Mononuclear cell (primary cell): Measurements from ENCODE around the gene HOXB6. TPM values are rescaled to one million over a fixed set of nuclear protein-coding genes. Genes with fewer than 3 reads are reported as not detected.

Experiments used
- H3K27me3 ChIP-seq: 2 replicates; pipeline ENCODE4 v1.6.0; 2011; ENCODE audit warnings: low read length, control low read depth; ENCODE audit not compliant: insufficient read depth
- H3K4me1 ChIP-seq: 2 replicates; pipeline ENCODE4 v1.5.1; 2011; ENCODE audit warnings: mild to moderate bottlenecking, low read length, control low read depth; ENCODE audit not compliant: insufficient read depth
- H3K4me3 ChIP-seq: 2 replicates; pipeline ENCODE4 v1.5.1; 2011; ENCODE audit warnings: mild to moderate bottlenecking, low read length, moderate library complexity
- H3K9me3 ChIP-seq: 2 replicates; pipeline ENCODE4 v1.5.1; 2011; ENCODE audit warnings: low read depth, mild to moderate bottlenecking, control low read depth, low read length
- total RNA-seq: library from RNA; depleted of rRNA; stranded (reverse); fragments of >200 nt; gene quantifications from one replicate; pipeline ENCODE4 v1.2.3, GENCODE V29; 2012

HOXB6 gene
- total RNA-seq, 1 donor, result not detected

- Histone ChIP-seq H3K4me3 (no peak overlapping the region), H3K9me3 (no peaks in the 10 kb centered on the region), H3K4me1 (peaks cover 37% of the 10 kb centered on the region), H3K27me3 (peaks cover 96% of the 10 kb centered on the region)
These were observed 14.1 kb downstream of the HOXB6 start for GRCh38 chr17:48590607-48591161.

- Histone ChIP-seq H3K4me1 (peaks cover 43% of the 10 kb centered on the region), H3K4me3 (no peak within 1 kb of the TSS), H3K27me3 (peaks cover 94% of the 10 kb centered on the region), H3K9me3 (no peaks in the 10 kb centered on the region)
These were observed 14.8 kb downstream of the HOXB6 start, which contains the start of gene HOXB3 for GRCh38 chr17:48589831-48590606. TSS of gene HOXB3 (minus strand) at chr17:48590241. CDS start at chr17:48552474, 37,767 bp downstream.

DNA sequence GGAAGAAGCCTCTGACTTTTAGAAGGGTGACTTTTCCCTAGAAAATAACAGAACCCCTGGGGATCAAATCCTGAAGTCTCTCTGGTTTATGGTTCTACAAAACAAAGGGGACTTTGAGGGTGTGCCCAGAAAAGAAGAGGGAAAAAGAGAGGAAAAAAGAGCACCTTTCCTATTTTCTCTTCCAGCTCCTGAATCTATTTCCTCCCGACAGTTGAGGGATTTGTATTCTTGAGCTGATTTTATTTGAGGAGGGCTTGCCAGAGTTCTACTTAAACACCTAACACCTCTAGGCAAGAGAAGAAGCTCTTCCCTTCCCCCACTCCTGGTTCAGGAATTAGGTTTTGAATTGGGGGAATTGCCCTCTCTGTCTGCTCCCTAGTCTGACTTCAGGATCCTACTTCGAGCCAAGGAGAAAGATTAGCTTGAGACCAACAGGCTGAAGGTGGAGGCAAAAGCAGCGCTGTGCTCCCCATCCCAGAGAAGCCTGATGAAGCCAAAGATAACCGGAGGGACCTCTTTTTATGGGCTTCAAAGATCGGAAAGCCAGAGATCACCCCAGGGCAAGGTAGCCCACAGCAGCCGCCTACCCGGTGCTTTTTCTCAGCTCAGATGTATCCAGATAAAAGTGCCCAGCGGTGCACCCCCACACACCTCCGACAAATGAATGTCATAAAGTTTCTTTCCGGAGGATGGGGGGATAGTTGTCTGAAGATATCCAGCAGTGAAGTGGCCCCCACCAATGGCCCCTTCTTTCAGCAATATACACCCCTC is 15.5 kb downstream of the HOXB6 start:
- Histone ChIP-seq H3K4me1 (peaks cover 45% of the 10 kb centered on the region), H3K4me3 (no peak overlapping the region), H3K9me3 (no peaks in the 10 kb centered on the region), H3K27me3 (peaks cover 92% of the 10 kb centered on the region)

DNA sequence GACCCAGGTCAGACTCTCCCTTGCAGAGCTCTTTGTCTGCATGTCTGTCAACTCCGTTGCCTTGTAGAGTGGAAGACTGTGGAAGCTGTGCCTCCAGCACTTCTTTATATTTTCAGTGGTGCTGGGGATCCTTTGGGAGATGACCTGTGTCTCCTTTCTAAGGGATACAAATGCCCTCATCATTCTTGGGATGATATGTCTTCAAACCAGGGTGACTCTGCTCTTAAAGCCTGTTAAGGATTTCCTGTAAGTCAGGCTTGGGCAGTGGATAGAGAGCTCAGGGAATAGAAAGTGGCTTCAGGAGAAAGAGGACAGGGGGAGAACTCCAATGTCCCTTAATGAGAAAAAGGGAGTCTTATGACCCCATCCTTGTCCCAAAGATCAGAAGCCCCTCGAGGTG is 16.3 kb downstream of the HOXB6 start:
- Histone ChIP-seq H3K27me3 (peaks cover 94% of the 10 kb centered on the region), H3K4me3 (no peak overlapping the region), H3K9me3 (no peaks in the 10 kb centered on the region), H3K4me1 (peaks cover 40% of the 10 kb centered on the region)

DNA sequence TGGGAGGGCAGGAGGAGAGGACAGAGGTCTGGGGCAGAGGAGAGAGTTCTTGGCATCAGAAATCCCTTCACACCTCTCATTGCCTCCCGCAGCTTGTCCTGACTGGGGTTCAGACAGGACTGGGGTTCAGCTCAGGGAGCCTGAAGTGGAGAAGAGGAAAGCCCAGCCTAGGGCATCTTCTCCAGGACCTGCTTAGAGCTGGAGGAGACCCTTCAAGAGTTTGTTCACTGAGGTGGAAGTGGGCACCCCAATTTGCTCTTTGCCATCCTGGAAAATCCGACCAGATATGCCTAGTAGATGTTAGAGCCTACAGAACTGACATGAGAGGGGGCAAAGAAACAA is 16.7 kb downstream of the HOXB6 start:
- H3K4me1 ChIP-seq, result peaks cover 35% of the 10 kb centered on the region
- no peaks in the 10 kb centered on the region for H3K9me3 ChIP-seq
- H3K27me3 ChIP-seq, result peaks cover 94% of the 10 kb centered on the region
- H3K4me3 ChIP-seq, result no peak overlapping the region

DNA sequence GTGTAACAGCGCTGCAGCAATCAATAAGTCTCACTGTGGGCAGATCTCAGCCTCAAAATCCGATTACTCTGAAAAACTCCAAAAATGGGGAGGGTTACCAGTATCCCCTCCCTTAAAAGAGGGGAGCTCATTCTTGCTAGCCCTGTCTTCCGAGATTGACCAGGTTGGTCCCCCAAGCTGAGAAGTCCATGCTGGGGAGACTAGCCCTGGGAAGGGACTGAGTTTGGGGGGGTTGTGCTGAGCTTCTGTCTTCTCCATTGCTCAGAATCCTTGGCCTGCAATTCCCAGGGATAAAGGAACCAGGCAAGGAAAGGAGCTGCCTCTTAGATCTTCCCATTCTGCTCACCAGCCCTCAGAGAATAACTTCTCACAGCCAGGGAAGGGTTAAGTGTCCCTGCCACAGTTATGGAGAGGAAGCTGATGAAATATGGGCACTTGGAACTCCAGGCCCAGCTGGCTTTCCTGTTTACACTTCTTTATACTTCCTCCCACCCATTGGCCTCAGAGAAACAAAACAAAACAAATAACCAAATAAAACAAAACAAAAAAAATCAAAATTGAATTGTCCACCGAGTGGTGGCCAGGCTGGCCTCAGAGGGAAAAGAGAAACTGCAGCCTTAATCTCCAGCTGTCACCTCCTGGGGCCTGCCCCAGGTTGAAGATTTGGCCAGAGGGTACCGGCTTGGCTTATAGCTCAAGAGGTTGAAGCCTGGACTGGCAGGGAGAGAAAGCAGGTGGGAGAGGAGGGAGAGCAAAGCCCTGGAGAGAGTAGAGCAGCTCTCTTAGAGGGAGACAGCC is 17.3 kb downstream of the HOXB6 start:
- peaks cover 94% of the 10 kb centered on the region for H3K27me3 ChIP-seq
- no peak overlapping the region for H3K4me3 ChIP-seq
- no peaks in the 10 kb centered on the region for H3K9me3 ChIP-seq
- peaks cover 32% of the 10 kb centered on the region for H3K4me1 ChIP-seq

- peaks cover 40% of the 10 kb centered on the region for H3K4me1 ChIP-seq
- peaks cover 96% of the 10 kb centered on the region for H3K27me3 ChIP-seq
- H3K9me3 ChIP-seq, result no peaks in the 10 kb centered on the region
- peak overlapping the region; percentile 48 for H3K4me3 ChIP-seq
These were observed 18.2 kb downstream of the HOXB6 start for GRCh38 chr17:48586355-48587258.

DNA sequence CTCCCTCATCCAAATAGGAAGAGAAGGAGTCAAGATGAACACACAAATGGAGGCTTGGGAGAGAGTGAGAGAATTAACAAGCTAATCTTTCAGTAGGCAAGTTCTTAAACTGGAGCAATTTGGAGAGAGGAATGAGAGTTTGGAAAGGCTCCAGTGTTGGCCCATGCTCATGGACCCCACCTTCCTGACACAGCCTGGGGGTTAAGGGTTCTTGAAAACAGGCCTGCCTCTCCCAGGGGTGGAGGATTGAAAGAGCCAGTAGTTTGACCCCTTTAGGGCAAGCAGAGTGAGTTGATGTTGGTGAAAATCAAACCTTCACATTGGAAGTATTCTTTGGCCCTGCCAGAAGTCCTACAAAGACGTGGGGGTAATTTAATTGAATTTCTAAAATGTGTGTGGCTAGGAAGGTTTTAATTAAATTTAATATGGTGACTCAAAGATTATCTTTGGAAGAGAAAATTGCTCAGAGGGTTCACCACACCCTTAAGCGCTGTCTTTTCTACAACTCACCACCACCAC is 20.5 kb downstream of the HOXB6 start:
- peaks cover 45% of the 10 kb centered on the region for H3K4me1 ChIP-seq
- H3K9me3 ChIP-seq, result no peaks in the 10 kb centered on the region
- H3K27me3 ChIP-seq, result peaks cover 96% of the 10 kb centered on the region
- no peak overlapping the region for H3K4me3 ChIP-seq

GRCh38 chr17:48583708-48584222 is 21.0 kb downstream of the HOXB6 start:
- Histone ChIP-seq H3K4me1 (peaks cover 50% of the 10 kb centered on the region), H3K4me3 (no peak overlapping the region), H3K27me3 (peaks cover 96% of the 10 kb centered on the region), H3K9me3 (no peaks in the 10 kb centered on the region)

DNA sequence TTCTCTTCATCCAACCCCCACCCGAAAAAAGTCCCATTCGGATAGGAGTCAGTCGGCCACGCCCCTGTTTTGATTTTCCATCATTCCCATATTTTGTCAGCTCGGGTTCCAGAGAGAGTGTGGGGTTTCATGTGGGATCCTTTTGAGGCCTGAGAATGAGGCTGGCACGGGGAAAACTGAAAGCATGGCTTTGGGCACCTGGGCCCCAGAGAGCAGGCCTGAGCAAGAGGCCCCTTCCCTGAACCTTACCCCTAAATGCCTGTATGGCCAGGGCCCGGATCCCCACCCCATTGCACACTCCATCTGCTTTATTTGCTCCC is 22.1 kb downstream of the HOXB6 start:
- Histone ChIP-seq H3K27me3 (peaks cover 88% of the 10 kb centered on the region), H3K9me3 (no peaks in the 10 kb centered on the region), H3K4me3 (no peak overlapping the region), H3K4me1 (peaks cover 53% of the 10 kb centered on the region)

GRCh38 chr17:48579760-48580554 is 24.8 kb downstream of the HOXB6 start:
- Histone ChIP-seq H3K27me3 (peaks cover 87% of the 10 kb centered on the region), H3K9me3 (no peaks in the 10 kb centered on the region), H3K4me3 (no peak overlapping the region), H3K4me1 (peaks cover 46% of the 10 kb centered on the region)

- H3K4me1 ChIP-seq, result peaks cover 45% of the 10 kb centered on the region
- peaks cover 86% of the 10 kb centered on the region for H3K27me3 ChIP-seq
- no peak overlapping the region for H3K4me3 ChIP-seq
These were observed 25.4 kb downstream of the HOXB6 start for GRCh38 chr17:48579471-48579759.

More at GRCh38 chr17:48579471-48579759, 25.4 kb downstream of the HOXB6 start:
- H3K9me3 ChIP-seq, result no peaks in the 10 kb centered on the region
